Hepatic stellate cell (primary cell): ENCODE results near the gene PALLD.

Experiments used
- DNase-seq: peaks from one replicate; pipeline ENCODE4 v3.0.0; 2011; ENCODE audit warnings: low spot score

The PALLD gene

GRCh38 chr4:168648494-168648893 is 151.6 kb downstream of the PALLD start:
- no peak for DNase-seq

GRCh38 chr4:168648929-168649328 is 152.1 kb downstream of the PALLD start:
- no peak for DNase-seq

GRCh38 chr4:168651374-168651773 is 154.5 kb downstream of the PALLD start:
- DNase-seq = no peak

GRCh38 chr4:168651864-168652263 is 155.0 kb downstream of the PALLD start:
- DNase-seq = no peak

GRCh38 chr4:168652755-168653154 is 155.9 kb downstream of the PALLD start:
- DNase-seq = no peak

- DNase-seq = no peak
Measured at GRCh38 chr4:168654104-168654847, 157.4 kb downstream of the PALLD start.

GRCh38 chr4:168654848-168655174 is 158.0 kb downstream of the PALLD start:
- DNase-seq = no peak

- DNase-seq = no peak
Measured at GRCh38 chr4:168655182-168655581, 158.3 kb downstream of the PALLD start.

GRCh38 chr4:168656055-168656660 is 159.3 kb downstream of the PALLD start:
- DNase-seq = no peak

GRCh38 chr4:168656946-168657473 is 160.2 kb downstream of the PALLD start:
- DNase-seq = no peak

- no peak for DNase-seq
Measured at GRCh38 chr4:168658751-168659150, 161.9 kb downstream of the PALLD start.

GRCh38 chr4:168659741-168660465 is 163.1 kb downstream of the PALLD start:
- no peak for DNase-seq

GRCh38 chr4:168662297-168662984 is 165.6 kb downstream of the PALLD start:
- no peak for DNase-seq

- no peak for DNase-seq
Measured at GRCh38 chr4:168664242-168664891, 167.5 kb downstream of the PALLD start.

- peak; percentile 57 for DNase-seq
Measured at GRCh38 chr4:168666531-168666930, 169.7 kb downstream of the PALLD start.

- DNase-seq = no peak
Measured at GRCh38 chr4:168667376-168667775, 170.5 kb downstream of the PALLD start.

GRCh38 chr4:168667921-168668320 is 171.1 kb downstream of the PALLD start:
- DNase-seq = no peak

GRCh38 chr4:168673476-168673875 is 176.6 kb downstream of the PALLD start:
- DNase-seq = no peak

- DNase-seq = peak; percentile 32
Measured at GRCh38 chr4:168674077-168674747, 177.4 kb downstream of the PALLD start.

- peak; percentile 16 for DNase-seq
Measured at GRCh38 chr4:168674866-168675265, 178.0 kb downstream of the PALLD start.

GRCh38 chr4:168677063-168677462 is 180.2 kb downstream of the PALLD start:
- no peak for DNase-seq
